Measurements from ENCODE around the gene FBXO22. TPM values are rescaled to one million over a fixed set of nuclear protein-coding genes. Genes with fewer than 3 reads are reported as not detected.
A peak's percentile ranks its signal among the peaks of the same experiment; 100 is the strongest.
"Not testable (repeated sequence)": the region's sequence is repeated elsewhere in the genome, so short reads cannot be mapped to it uniquely, and the experiment has no call there.

The FBXO22 gene
- 10 to 100 TPM in 1 of 2 donors, 1 to 10 TPM in 1; 8.5 to 10.2 TPM for total RNA-seq

DNA sequence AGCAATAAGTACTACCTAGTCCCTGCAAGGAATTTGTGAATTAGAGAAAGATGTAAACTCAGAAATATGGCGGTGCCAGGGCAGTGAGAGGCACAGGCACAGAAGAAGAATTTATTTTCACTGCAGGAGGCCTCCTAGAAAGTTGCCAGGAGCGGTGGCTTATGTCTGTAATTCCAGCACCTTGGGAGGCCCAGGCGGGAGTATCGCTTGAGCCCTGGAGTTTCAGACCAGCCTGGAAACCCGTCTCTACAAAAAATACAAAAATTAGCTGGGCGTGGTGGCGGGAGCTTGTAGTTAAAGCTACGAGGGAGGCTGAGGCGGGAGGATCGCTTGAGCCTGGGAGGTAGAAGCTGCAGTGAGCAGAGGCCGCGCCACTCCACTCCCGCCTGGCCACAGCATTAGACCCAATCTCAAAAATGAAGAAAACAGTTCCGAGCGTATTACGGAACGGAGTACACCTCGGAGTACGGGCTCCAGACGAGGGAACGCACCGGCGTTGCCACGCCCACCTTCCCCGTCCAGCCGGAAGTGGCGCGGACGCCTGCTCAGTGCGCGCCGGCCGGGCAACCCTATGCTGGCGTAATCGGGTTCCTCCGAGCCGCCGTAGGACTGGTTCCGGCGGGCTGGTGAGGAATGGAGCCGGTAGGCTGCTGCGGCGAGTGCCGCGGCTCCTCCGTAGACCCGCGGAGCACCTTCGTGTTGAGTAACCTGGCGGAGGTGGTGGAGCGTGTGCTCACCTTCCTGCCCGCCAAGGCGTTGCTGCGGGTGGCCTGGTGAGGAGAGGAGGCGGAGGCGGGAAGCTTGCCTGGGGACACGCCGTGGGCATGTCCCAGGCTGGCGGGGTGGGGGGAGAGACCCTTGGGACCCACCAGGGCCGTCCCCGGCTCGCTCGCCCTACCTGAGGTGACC lies at the start of gene FBXO22:
Gene FBXO22 (plus strand): TSS at position 548 of the 909 bp plus-strand sequence. CDS start 86 bp downstream, at position 634.
- Histone ChIP-seq H3K9me3 (no peaks in the 10 kb centered on the region), H3K27me3 (no peaks in the 10 kb centered on the region), H3K4me1 (peaks cover 0 to 19% of the 10 kb centered on the region in 2 donors), H3K27ac (peak within 1 kb of the TSS; percentile 68 to 79), H3K4me3 (peak within 1 kb of the TSS; percentile 80 to 95), H3K36me3 (peaks cover 6% of the 10 kb centered on the region)
- peak; percentile 89 for DNase-seq (ENCODE audit: low spot score)
- peak in 1 of 2 donors; percentile 8 for TF ChIP-seq CTCF (IDR thresholded peaks at IDR 0.05)

DNA sequence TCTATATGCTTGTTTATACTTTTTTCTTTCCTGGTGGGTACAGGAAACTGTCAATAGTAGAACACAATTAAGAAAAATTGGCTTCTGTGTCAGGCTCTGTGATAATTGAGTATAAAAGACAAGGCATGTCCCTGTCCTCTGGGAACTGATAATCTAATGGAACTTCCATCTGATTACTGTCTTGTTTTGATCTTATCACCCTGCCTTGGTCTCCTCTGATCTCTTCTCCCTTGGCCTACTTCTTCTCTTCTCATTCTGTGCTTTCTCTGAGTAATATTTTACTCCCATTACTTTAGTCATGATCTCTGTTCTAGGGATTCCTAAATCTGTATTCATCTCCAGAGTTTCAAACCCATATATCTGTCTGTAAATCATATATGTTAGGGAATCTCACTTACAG lies 45.8 kb upstream of the FBXO22 start:
- no peak for TF ChIP-seq CTCF (IDR thresholded peaks at IDR 0.05)
- Histone ChIP-seq H3K27ac (no peak overlapping the region), H3K36me3 (peaks cover 4% of the 10 kb centered on the region), H3K27me3 (no peaks in the 10 kb centered on the region), H3K4me1 (no peaks in the 10 kb centered on the region), H3K9me3 (no peaks in the 10 kb centered on the region), H3K4me3 (no peak overlapping the region)
- no peak for DNase-seq (ENCODE audit: low spot score)

DNA sequence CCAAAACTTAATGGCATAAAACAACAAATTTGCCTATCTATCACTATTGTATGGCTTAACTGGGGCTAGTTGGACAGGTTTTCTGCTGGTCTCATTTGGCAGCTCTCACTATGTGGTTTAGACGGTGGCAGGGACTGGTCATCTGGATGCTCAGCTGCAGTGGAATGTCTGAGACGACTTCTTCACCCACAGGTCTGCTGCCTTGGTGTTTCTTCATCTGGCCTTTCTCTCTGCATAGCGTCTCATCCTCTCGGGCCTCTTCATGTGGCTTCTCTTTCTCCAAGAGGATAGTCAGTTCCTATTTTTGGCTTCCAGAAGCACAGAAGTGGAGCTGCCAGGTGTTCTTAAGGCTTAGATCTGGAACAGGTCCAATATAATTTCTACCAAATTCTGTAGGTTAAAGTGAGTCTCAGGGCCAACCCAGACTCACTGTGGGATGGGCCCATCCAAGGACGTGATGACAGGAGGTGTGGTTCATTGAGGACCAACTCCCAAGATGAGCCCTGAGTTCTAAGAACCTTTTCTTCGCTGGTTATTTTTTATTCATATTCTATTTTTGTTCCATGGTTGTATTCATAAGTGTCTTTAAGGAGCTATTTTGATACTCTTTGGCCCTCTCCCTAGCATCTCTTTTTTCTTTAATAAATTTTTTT lies 41.8 kb upstream of the FBXO22 start:
- DNase-seq (ENCODE audit: low spot score) = no peak
- no peak overlapping the region for H3K27ac ChIP-seq
- no peaks in the 10 kb centered on the region for H3K36me3 ChIP-seq
- no peaks in the 10 kb centered on the region for H3K27me3 ChIP-seq
- H3K4me3 ChIP-seq = no peak overlapping the region
- no peaks in the 10 kb centered on the region for H3K4me1 ChIP-seq
- H3K9me3 ChIP-seq = no peaks in the 10 kb centered on the region
- TF ChIP-seq CTCF (IDR thresholded peaks at IDR 0.05) = no peak

GRCh38 chr15:75862796-75863195 lies 40.9 kb upstream of the FBXO22 start:
- Histone ChIP-seq H3K4me3 (no peak overlapping the region), H3K9me3 (no peaks in the 10 kb centered on the region), H3K27ac (no peak overlapping the region), H3K4me1 (no peaks in the 10 kb centered on the region), H3K27me3 (no peaks in the 10 kb centered on the region), H3K36me3 (no peaks in the 10 kb centered on the region)
- no peak for TF ChIP-seq CTCF (IDR thresholded peaks at IDR 0.05)
- no peak for DNase-seq (ENCODE audit: low spot score)

DNA sequence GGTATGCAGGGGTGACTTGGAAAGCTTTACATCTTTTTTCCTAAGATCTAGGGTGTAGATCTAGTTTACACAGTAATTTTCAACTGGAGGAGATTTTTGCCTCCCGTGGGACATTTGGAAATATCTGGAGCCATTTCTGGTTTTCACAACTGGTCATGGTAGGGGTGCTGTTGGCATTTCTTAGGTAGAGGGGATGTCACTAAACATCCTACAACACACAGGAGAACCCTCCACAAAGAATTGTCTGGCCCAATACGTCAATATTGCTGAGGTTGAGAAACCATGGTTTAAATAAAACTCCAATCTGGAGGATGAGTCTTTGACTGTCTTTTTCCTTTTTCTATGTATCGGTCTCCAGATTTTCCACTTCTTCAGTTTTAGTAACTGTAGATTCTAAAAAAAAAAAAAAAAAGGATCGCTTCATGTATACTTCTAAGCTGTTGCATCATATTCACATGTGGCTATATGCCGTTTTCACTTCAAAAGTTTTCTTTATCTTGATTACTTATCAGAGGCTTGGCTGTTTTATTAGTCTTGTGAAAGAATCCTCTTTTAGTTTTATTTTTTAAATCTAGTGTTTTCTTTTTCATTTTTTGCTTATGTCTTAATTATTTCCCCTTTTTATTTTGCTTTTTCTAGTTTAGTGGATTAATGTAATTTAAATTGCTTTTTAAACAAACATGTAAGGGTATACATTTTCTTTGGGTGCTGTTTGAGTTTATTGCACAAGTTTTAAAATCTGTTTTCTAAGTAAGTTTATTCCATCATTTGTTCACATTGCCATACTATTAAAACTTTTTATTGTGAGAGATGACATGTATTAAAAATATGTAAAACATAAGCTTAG lies 39.2 kb upstream of the FBXO22 start:
- no peaks in the 10 kb centered on the region for H3K9me3 ChIP-seq
- no peaks in the 10 kb centered on the region for H3K27me3 ChIP-seq
- no peak for DNase-seq (ENCODE audit: low spot score)
- no peak overlapping the region for H3K4me3 ChIP-seq
- peaks cover 5% of the 10 kb centered on the region for H3K36me3 ChIP-seq
- no peaks in the 10 kb centered on the region for H3K4me1 ChIP-seq
- no peak overlapping the region for H3K27ac ChIP-seq
- TF ChIP-seq CTCF (IDR thresholded peaks at IDR 0.05) = no peak

DNA sequence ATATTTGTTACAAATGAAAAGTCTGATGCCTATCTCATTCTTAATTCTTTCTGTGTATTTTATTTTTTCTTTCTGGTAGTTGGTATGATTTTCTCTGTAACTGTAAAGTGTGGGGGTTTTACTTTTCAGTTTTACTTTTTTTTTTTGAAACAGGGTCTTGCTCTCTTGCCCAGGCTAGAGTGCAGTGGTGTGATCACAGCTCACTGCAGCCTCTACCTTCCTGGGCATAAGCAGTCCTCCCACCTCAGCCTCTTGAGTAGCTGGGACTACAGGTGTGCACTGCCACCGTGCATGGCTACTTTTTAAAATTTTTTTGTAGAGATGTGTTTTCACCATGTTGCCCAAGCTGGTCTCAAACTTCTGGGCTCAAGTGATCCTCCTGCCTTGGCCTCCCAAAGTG lies 37.6 kb upstream of the FBXO22 start:
- not testable (repeated sequence) for DNase-seq (ENCODE audit: low spot score); H3K9me3 ChIP-seq
- peaks cover 13% of the 10 kb centered on the region for H3K36me3 ChIP-seq

More for the DNA sequence above, 37.6 kb upstream of the FBXO22 start:
- H3K4me3 ChIP-seq, H3K4me1 ChIP-seq, H3K27ac ChIP-seq, H3K27me3 ChIP-seq: not testable (repeated sequence)
